Muscle layer of duodenum (tissue), 2 donors: ENCODE results near the gene KAT2B.

Experiments used
- H3K27ac ChIP-seq: one replicate; pipeline ENCODE4 v1.7.0; 2013; ENCODE audit warnings: mild to moderate bottlenecking, low read length
- H3K27me3 ChIP-seq: one replicate; pipeline ENCODE4 v1.7.0; 2013; ENCODE audit warnings: low read depth, mild to moderate bottlenecking, control low read depth, low read length
- H3K36me3 ChIP-seq, 2 donors: one replicate each; pipeline ENCODE4 v1.7.0; 2013; ENCODE audit warnings: low read length in 2 of 2, control low read depth in 1 of 2, mild to moderate bottlenecking in 1 of 2; ENCODE audit not compliant: insufficient read depth in 2 of 2, control insufficient read depth in 1 of 2
- H3K4me1 ChIP-seq, 2 donors: one replicate each; pipeline ENCODE4 v1.7.0; 2013; ENCODE audit warnings: low read length in 2 of 2, mild to moderate bottlenecking in 2 of 2, control low read depth in 1 of 2, moderate library complexity in 1 of 2; ENCODE audit not compliant: insufficient read depth in 2 of 2, control insufficient read depth in 1 of 2
- H3K4me3 ChIP-seq, 2 donors: one replicate each; pipeline ENCODE4 v1.7.0; 2013; ENCODE audit warnings: low read length in 2 of 2, low read depth in 1 of 2, mild to moderate bottlenecking in 1 of 2
- H3K9me3 ChIP-seq, 2 donors: one replicate each; pipeline ENCODE4 v1.7.0; 2013; ENCODE audit warnings: low read length in 2 of 2, control low read depth in 1 of 2, mild to moderate bottlenecking in 1 of 2; ENCODE audit not compliant: control insufficient read depth in 1 of 2
- donor health status: healthy.

KAT2B gene

DNA sequence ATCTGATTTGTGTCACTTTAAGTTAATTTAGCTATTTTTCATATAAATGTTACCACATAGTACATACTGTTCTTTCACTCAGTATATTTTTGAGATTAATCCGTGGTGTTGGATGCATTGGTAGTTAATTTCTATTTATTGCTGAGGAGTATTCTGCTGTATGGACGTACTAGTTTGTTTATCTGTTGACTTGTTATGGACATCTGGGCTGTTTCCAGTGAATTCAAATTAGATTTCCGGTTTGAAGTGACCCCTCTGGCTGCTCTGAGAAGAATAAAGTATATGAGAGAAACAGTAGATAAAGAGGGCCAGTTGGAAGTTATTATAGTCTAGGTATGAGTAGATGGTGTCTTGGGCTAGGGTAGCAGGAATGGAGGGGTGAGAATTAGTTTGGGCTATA is 15.6 kb downstream of the KAT2B start:
- no peak overlapping the region for H3K4me3 ChIP-seq
- no peaks in the 10 kb centered on the region for H3K27me3 ChIP-seq
- H3K27ac ChIP-seq, result peak overlapping the region; percentile 16
- H3K9me3 ChIP-seq, result no peaks in the 10 kb centered on the region
- no peaks in the 10 kb centered on the region for H3K36me3 ChIP-seq
- peaks cover 25 to 30% of the 10 kb centered on the region in 2 donors for H3K4me1 ChIP-seq

DNA sequence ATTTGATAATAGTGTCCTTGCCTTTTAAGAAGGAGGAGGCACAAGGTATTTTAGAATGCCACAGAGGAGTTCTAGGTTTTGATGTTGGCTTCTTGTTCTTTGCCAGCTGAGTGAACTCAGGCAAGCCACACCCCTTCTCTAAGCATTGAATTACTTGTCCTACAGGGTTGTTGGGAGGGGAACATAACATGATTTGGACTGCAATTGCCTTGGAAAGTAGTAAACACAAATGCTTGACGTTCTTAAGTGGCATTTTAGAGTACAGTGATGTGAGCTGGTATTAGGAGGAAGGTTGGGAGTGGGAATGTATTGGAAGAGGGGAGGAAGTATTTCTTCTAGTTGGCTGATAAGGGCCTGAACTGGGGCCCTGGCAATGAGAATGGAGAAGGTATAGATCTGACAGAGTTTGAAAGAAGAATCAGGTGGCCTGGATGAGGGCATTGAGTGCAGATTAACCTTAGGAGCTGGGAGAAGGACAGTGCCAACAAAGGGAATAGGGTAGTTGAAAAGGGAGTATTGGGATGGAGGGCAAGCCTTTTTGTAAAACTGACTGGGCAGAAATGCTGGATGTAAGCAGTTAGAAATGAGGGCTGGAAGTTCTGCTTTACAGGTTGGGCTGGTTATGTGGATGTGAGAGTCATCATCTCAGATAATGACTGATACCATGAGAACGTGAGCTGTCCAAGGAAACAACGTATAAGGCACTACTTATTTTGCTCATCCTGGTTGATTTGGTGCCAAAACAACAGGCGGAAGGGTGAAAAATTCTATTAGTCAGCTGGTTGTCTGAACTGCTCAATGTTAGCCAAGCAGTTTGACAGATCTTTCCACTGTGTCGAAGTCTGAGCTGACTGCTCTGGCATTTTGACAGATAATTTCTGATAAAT is 16.7 kb downstream of the KAT2B start:
- no peaks in the 10 kb centered on the region for H3K9me3 ChIP-seq
- H3K4me3 ChIP-seq, result peak overlapping the region in 1 of 2 donors; percentile 28
- H3K27ac ChIP-seq, result peak overlapping the region; percentile 67
- no peaks in the 10 kb centered on the region for H3K27me3 ChIP-seq
- H3K4me1 ChIP-seq, result peaks cover 28 to 30% of the 10 kb centered on the region in 2 donors
- H3K36me3 ChIP-seq, result no peaks in the 10 kb centered on the region

DNA sequence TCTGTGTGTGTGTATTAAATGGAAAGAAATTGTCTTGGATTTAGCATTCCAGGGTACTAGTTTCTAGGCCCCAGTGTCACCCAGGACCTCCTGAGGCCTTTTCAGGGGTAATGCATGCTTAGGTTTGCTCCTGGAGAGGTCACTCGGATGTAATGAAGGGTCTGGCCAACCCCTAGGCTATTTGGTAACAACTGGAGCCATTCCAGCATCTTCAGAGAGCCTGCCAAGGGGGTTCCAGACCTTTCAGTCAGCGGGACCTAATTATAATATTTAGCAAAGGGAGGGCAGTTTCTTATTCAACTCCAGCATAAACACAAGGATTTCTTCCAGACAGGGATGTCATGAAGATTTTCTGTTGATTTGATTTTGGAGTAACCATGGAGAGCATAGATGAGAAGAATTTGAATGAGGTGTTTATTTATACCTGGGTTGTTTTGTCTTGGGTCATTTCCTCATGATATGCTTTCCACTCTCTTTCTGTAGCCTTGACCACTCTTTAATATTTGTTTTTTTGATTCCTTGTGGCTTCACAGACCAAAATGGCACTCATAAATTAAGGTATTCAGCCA is 17.4 kb downstream of the KAT2B start:
- Histone ChIP-seq H3K9me3 (no peaks in the 10 kb centered on the region), H3K4me1 (peaks cover 28 to 30% of the 10 kb centered on the region in 2 donors), H3K36me3 (no peaks in the 10 kb centered on the region), H3K27ac (peak overlapping the region; percentile 67), H3K4me3 (no peak overlapping the region), H3K27me3 (no peaks in the 10 kb centered on the region)

DNA sequence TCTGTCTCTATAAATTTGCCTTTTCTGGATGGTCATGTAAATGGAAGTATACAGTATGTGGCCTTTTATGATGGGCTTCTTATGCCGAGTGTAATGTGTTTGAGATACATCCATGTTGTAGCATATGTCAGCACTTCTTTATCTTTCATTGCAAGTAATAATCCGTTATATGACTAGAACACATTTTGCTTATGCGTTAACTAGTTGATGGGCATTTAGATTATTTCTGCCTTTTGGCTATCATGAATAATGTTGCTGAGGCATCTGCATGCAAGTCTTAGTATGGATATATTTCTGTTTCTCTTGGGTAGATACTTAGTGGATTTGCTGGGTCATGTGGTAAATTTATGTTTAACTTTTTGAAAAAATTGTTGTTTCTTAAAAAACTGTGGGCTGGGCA is 19.7 kb downstream of the KAT2B start:
- Histone ChIP-seq H3K4me1 (peaks cover 21 to 26% of the 10 kb centered on the region in 2 donors), H3K27me3 (no peaks in the 10 kb centered on the region), H3K27ac (no peak overlapping the region), H3K36me3 (no peaks in the 10 kb centered on the region), H3K4me3 (no peak overlapping the region), H3K9me3 (no peaks in the 10 kb centered on the region)

DNA sequence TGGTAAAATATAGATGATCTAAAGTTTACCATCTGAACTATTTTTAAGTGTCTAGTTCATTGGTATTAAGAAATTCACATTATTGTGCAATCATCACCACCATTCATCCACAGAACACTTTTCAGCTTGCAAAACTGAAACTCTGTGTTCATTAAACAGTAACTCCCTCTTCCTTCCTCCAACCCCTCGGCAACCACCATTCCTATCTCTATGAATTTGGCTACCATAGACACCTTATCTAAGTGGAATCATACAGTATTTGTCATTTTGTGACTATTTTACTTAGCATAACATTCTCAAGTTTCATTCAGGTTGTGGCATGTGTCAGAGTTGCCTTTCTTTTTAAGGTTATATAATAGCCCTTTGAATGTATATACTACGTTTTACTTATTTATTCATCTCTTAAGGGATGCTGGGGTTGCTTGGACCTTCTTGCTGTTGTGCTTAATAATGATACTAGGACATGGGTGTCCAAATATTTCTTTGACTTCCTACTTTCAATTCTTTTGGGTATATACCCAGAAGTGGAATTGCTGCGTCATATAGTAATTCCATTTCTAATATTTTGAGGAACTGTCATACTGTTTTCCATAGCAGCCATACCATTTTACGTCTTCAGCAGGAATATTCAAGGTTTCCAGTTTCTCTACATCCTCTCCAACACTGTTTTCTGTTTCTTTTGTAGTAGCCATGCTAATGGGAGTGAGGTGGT is 20.9 kb downstream of the KAT2B start:
- Histone ChIP-seq H3K36me3 (no peaks in the 10 kb centered on the region), H3K9me3 (no peaks in the 10 kb centered on the region), H3K4me1 (peaks cover 17 to 24% of the 10 kb centered on the region in 2 donors), H3K27me3 (no peaks in the 10 kb centered on the region), H3K27ac (peak overlapping the region; percentile 76), H3K4me3 (peak overlapping the region in 1 of 2 donors; percentile 30)

DNA sequence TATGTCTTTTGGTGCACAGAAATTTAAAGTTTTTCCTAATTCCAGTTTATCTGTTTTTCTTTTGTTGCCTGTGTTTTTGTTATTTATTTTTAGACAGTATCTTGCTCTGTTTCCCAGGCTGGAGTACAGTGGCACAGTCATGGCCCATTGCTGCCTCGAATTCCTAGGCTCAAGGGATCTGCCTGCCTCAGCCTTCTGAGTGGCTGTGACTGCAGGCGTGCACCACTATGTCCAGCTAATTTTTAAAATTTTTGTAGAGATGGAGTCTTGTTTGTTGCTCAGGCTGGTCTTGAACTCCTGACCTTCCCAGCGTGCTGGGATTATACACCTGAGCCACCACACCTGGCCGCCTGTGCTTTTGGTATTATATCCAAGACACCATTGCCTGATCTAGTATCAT is 22.8 kb downstream of the KAT2B start:
- Histone ChIP-seq H3K27me3 (no peaks in the 10 kb centered on the region), H3K36me3 (no peaks in the 10 kb centered on the region), H3K4me3 (no peak overlapping the region), H3K9me3 (no peaks in the 10 kb centered on the region), H3K4me1 (peaks cover 4 to 9% of the 10 kb centered on the region in 2 donors), H3K27ac (no peak overlapping the region)

DNA sequence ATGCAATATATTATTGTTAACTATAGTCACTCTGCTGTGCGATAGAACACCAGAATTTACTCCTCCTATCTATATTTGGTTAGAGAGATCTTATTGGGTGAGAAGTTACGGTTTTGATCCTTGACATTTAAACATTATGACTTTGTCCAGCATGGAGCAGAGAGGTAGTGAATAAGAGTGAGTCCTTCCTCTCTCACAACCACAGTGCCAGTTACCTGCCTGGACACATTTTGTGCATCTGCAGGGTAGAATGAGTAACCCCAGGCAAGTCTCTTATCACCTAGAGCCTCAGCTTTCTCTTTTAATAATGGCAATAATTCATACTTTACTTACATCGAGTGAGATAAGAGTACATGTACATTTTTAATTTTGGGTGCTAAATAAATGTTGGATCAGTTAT is 24.1 kb downstream of the KAT2B start:
- H3K4me1 ChIP-seq, result peaks cover 9 to 13% of the 10 kb centered on the region in 2 donors
- no peak overlapping the region for H3K27ac ChIP-seq
- no peak overlapping the region for H3K4me3 ChIP-seq
- H3K36me3 ChIP-seq, result no peaks in the 10 kb centered on the region
- H3K9me3 ChIP-seq, result no peaks in the 10 kb centered on the region
- H3K27me3 ChIP-seq, result no peaks in the 10 kb centered on the region

DNA sequence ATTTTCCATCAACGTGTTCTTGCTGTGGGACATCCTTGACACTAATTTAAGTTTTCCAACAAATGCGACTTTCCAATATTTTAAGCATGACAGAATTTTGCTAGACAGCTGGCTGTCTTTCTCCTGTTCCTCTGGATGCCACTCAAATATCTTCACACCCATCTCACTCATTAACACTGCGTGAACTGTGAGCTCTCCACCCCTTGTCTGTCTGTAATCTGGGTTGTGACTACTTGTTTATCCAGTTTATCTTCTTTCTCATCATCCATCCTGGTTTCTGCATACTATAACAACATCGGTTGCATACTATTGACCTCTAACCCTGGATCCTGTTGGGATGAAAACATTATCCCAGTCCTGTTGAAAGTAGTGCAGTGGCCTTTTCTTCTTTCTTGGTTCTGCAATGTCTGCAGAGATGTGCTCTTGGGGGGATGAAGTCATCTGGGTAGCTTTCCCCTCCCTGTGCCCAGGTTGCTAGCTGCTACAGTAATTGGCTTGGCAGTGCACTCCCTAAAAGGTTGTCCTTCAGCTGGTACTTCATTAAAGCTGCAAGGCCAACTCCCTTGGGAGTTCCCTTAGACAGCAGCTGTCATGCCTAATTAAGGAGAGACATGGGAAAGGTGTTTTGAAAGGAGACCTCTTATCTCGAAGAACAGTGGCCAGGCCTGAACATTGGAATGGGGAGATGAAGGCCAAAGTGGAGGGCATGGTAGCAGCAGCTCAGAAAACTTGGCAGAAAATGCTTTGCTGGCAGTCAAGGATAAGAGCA is 24.7 kb downstream of the KAT2B start:
- Histone ChIP-seq H3K4me3 (no peak overlapping the region), H3K4me1 (peaks cover 9 to 13% of the 10 kb centered on the region in 2 donors), H3K27ac (no peak overlapping the region), H3K36me3 (no peaks in the 10 kb centered on the region), H3K27me3 (no peaks in the 10 kb centered on the region), H3K9me3 (no peaks in the 10 kb centered on the region)

DNA sequence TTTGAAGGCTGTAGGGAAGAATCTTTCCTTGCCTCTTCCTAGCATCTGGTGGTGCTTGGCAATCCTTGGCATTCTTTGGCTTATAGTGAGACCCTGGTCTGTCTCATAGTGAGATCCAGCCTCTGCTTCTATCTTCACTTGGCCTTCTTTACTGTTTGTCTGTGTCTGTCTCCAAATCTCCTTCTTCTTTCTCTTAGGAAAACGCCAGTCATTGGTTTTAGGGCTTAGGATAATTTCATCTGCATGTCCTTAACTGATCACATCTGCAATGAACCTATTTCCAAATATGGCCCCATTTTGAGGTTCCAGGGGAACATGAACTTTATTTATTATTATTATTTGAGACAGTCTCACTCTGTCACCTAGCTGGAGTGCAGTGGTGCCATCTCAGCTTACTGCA is 25.8 kb downstream of the KAT2B start:
- Histone ChIP-seq H3K9me3 (no peaks in the 10 kb centered on the region), H3K27ac (no peak overlapping the region), H3K4me1 (peaks cover 6 to 13% of the 10 kb centered on the region in 2 donors), H3K27me3 (no peaks in the 10 kb centered on the region), H3K36me3 (no peaks in the 10 kb centered on the region), H3K4me3 (no peak overlapping the region)

DNA sequence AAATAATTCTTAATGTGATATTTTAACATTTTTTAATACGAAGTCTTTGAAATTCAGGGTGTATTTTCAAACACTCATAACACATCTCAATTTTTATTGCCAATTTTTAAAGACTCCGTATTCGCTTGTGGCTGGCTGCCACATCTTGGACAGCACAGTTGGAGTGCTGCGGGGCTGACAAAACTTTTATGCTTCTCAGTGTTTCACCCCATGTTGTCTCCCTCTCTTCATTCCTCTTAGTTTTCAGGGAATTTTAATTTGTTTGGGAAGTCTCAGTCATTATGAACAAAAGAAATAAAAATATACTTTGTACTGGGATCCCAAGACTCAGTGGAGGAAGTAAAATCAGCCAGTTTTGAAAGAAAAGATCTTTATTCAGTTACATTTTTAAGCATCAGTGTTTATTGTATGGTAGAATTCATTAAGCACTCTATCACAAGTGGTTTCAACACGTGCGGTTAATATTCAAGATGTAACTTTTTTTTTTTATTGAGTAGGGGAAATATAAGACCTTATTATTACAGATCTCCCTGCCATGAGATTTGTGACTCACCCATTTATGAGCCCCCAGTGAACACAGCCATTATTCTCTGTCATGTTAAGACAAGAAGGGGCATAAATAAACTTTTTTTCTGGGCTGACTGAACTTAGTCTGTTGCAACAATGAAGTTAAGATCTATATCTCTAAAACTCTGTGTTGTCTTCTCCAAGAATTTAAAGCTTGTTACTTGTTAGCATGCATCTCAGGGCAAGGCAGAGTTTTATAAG is 26.8 kb downstream of the KAT2B start:
- Histone ChIP-seq H3K4me1 (peaks cover 5 to 13% of the 10 kb centered on the region in 2 donors), H3K36me3 (no peaks in the 10 kb centered on the region), H3K9me3 (no peaks in the 10 kb centered on the region), H3K4me3 (no peak overlapping the region), H3K27ac (no peak overlapping the region), H3K27me3 (no peaks in the 10 kb centered on the region)
